HG02973 (cell line): ENCODE data around the gene FNDC3A.
"Not testable (repeated sequence)": the region's sequence is repeated elsewhere in the genome, so short reads cannot be mapped to it uniquely, and the experiment has no call there.

ENCODE experiments used
- ATAC-seq: cut with Tn5 transposase; IDR thresholded peaks from one replicate; pipeline ENCODE4 v1.9.1; 2021; ENCODE audit warnings: moderate library complexity; ENCODE audit not compliant: unreplicated experiment

The FNDC3A gene

DNA sequence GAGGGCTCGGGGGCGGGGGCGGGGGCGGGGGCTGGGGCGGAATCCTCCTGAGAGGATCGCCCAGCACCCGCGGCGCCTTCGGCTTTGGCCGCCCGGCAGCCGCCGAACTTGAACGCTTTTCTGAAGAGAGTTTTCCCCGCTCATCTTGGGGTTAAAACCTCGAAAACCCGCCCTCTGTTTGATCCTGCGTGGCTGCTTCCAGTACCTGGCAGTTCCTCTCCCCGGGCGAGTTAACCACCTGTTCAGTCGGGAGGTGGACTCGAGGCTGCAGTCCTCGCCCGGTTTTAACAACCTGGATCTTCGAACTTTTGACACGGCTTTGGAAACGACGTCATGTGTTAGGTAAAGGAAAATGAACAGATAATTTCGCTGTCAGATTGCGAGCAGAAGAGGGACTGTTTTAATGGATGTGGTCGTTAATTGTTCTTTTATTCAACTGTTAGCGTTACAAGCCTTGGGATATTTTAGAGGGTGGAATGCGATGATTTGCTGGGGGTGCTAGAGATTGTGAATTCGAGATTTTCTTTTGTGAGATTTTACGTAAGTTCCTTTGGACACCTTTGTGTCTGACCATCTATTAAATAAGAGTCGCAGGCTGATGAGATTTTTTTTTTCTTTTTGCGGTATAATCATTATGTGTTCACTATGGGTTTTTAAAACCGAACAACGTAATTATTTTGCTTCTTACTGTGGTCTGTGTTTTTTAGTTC lies 1.0 kb downstream of the FNDC3A start:
- no peak for ATAC-seq

- ATAC-seq: no peak
These were observed 1.5 kb downstream of the FNDC3A start for GRCh38 chr13:48977286-48977625.

GRCh38 chr13:48977973-48978372 lies 2.3 kb downstream of the FNDC3A start:
- no peak for ATAC-seq

DNA sequence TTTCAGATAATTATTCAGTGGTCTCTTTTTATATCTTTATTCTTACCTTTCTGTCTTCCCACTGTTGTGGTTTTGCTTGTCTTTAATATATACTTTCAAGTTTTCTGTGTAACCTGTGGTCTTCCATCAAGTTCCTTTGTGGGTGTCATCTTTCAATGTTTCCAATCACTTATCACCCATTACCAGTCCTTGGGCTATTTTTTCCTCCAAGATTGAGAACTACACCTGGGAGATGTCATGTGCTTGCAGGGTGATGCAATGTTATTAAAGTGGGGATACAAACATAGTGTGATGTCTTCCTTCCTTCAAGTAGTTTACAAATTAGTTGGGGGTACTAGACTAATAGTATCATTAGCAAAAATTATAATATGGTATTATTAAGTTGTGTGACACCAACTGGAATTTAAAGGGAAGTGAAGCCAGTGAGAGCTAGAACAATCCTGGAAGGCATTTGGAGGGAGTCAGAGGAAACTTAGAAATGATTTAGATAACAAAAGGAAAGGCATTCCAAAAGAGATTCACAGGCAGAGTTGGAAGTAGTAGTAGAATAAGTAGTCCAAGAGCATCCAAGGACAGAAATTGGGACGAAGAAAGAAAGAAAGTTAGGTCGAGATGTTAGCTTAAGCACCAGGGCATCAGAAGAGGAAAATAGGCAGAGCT lies 3.4 kb downstream of the FNDC3A start:
- no peak for ATAC-seq

DNA sequence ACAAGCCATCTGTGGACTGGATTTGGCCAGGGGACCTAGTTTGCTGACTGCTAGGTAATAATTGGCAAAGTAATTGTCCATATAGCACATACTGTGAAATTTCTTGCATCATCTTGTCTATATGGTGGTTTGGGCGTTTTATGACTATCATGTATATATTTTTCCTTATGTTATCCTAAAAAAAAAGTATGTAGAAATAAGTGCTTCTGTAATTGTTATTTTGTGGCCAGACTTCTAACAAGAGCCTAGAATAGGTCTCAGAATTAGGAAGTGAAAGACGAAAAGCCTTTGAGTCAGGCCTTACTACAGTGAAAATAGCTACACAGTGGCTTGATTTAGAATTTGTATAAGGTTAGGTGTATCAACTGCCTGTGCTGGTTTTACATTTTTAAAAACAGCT lies 4.2 kb downstream of the FNDC3A start:
- peak; percentile 39 for ATAC-seq

GRCh38 chr13:48983331-48983730 lies 7.6 kb downstream of the FNDC3A start:
- no peak for ATAC-seq

- ATAC-seq: no peak
These were observed 10.0 kb downstream of the FNDC3A start for GRCh38 chr13:48985756-48986155.

- ATAC-seq: no peak
These were observed 15.2 kb downstream of the FNDC3A start for GRCh38 chr13:48990900-48991299.

DNA sequence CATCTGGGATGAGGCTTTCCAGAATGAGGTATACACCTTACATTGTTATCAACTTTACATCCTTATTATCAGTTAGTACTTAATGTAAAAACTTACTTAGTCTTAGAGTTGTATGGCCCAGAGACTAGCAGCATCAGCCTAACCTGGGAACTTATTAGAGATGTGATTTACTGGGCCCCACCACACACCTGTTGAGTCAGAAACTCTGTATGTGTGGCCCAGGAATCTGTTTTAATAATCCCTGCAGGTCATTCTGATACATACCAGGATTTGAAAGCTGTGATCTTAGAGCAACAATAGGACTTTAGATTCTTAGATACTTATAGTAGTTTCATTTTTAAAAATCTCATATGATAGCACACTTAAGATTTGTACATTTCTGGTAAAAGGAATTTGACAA lies 17.4 kb downstream of the FNDC3A start:
- ATAC-seq: no peak

- ATAC-seq: no peak
These were observed 19.0 kb downstream of the FNDC3A start for GRCh38 chr13:48994706-48995105.

GRCh38 chr13:48998641-48999292 lies 23.1 kb downstream of the FNDC3A start:
- no peak for ATAC-seq

DNA sequence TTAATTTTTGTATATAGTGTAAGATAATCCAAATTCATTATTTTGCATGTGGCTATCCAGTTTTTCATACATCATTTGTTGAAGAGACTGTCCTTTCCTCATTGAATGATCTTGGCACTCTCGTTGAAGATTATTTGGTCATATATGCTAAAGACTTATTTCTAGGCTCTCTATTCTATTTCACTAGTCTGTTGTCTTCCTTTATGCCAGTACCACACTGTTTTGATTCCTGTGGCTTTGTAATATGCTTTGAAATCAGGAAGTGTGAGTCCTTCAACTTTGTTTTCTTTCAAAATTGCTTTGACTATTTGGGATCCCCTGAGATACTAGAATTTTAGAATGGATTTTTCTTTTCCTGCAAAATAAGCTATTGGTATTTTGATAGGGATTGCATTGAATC lies 24.5 kb downstream of the FNDC3A start:
- ATAC-seq: no peak

GRCh38 chr13:49018986-49019635 lies 43.4 kb downstream of the FNDC3A start:
- not testable (repeated sequence) for ATAC-seq

DNA sequence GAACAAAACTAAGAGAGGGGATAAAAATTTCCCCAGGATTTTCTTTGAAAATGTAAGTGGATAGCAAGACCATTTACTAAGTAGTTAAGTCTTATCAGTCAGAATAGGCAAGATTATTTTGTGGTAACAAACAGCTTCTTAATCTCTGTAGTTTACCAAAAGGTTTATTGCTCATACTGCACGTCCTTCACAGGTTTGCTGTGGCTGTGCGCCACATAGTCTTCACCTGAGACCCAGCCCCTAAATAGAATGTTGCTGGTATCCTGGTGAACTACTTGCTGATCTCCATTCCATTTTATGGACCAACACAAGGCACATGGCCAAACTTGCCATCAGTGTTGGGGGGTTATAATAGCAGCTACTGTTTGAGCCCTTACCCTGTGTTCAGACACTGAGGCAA lies 44.6 kb downstream of the FNDC3A start:
- ATAC-seq: no peak

- ATAC-seq: no peak
These were observed 45.3 kb downstream of the FNDC3A start for GRCh38 chr13:49020940-49021553.

DNA sequence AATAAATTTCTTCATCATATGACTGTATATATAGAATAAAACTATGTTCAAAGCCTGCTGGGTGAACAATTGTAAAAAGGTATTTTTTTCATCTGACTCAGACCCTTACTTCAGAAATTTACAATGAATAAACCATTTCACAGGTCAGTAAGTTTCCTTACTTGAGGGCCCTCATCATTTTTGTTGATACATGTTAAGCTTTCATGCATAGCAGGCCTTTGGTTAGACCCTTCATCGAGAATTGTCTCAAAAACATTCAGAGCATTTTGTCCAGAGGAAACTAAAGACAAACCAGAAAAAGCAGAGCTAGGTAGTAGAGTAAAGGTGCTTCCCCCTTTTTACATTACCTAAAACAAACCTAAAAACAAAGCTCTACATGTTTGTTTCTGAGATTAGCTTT lies 46.2 kb downstream of the FNDC3A start:
- ATAC-seq: no peak

GRCh38 chr13:49022472-49023144 lies 46.9 kb downstream of the FNDC3A start:
- ATAC-seq: no peak

- ATAC-seq: no peak
These were observed 47.7 kb downstream of the FNDC3A start for GRCh38 chr13:49023431-49023830.

- no peak for ATAC-seq
These were observed 51.1 kb downstream of the FNDC3A start for GRCh38 chr13:49026851-49027250.

DNA sequence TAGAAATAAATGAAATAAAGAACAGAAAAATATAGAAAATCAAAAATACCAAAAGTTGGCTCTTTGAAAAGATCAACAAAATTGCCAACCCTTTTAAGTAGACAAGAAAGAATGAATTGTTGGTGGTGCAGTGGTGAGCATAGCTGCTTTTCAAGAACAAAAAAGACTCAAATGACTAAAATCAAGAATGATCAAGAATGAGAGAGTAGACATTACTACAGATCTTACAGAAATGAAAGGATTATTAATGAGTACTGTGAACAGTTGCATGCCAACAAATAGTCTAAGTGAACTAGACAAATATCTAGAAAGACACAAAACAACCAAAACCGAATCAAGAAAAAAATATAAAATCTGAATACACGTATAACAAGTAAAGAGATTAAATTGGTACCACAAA lies 53.9 kb downstream of the FNDC3A start:
- ATAC-seq: no peak

DNA sequence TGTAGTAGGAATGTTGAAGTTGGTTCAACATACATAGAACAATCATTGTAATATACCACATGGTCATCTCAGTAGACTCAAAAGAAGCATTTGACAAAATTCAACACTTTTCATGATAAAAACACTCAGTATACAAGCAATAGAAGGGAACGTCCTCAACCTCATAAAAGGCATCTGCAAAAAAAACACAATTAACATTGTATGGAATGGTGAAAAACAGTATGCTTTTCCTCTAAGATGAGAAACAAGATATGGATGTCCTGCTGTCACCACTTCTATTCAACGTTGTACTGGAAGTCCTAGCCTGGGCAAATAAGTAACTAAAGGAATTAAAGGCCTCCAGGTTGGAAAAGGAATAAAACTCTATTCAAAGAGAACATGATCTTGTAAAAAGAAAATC lies 54.5 kb downstream of the FNDC3A start:
- ATAC-seq: no peak
